Esophagus muscularis mucosa (tissue), 4 donors: ENCODE data around the gene REXO2. TPM values are rescaled to one million over a fixed set of nuclear protein-coding genes. Genes with fewer than 3 reads are reported as not detected.

Source experiments
- DNase-seq: peaks from one replicate; pipeline ENCODE4 v3.0.0-alpha.2; 2017; ENCODE audit errors: extremely low spot score
- H3K27ac ChIP-seq, 4 donors: fragments of 200-600 bp; sonication (generic); replicated peaks in 1 of 4; 1 replicate in 3 of 4; 2 replicates in 1 of 4; pipeline ENCODE4 v1.5.1; 2016 to 2019; ENCODE audit warnings: mild to moderate bottlenecking in 1 of 4
- H3K27me3 ChIP-seq, 4 donors: fragments of 200-600 bp; sonication (generic); one replicate each; pipeline versions ENCODE4 v1.5.1 to v1.6.0; 2016 to 2019
- H3K36me3 ChIP-seq, 4 donors: fragments of 200-600 bp; sonication (generic); one replicate each; pipeline ENCODE4 v1.5.1; 2016 to 2019
- H3K4me1 ChIP-seq, 4 donors: fragments of 200-600 bp; sonication (generic); one replicate each; pipeline ENCODE4 v1.5.1; 2016 to 2019
- H3K4me3 ChIP-seq, 4 donors: fragments of 200-600 bp; sonication (generic); 1 replicate in 2 of 4; 2 replicates in 2 of 4; pipeline ENCODE4 v1.5.1; 2016 to 2019; ENCODE audit warnings: mild to moderate bottlenecking in 4 of 4, moderate library complexity in 1 of 4
- H3K9me3 ChIP-seq, 4 donors: fragments of 200-600 bp; sonication (generic); 1 replicate in 3 of 4; 2 replicates in 1 of 4; pipeline ENCODE4 v1.5.1; 2016 to 2019
- CTCF ChIP-seq, 3 experiments: fragments of 200-600 bp in 2 of 3; fragments of 450-650 bp in 1 of 3; sonication (generic) in 2 of 3; IDR thresholded peaks; one replicate each; pipeline ENCODE4 v1.5.1; 2017 to 2019; ENCODE audit warnings: antibody characterized with exemption in 3 of 3, mild to moderate bottlenecking in 2 of 3, moderate library complexity in 1 of 3
- EP300 ChIP-seq: sonication (generic); formaldehyde crosslinking; IDR thresholded peaks from one replicate; pipeline ENCODE4 v1.6.1; 2017; ENCODE audit warnings: antibody characterized with exemption
- POLR2A ChIP-seq: fragments of 450-650 bp; IDR thresholded peaks from one replicate; pipeline ENCODE4 v1.6.1; 2017; ENCODE audit warnings: antibody characterized with exemption, moderate library complexity, mild to moderate bottlenecking, low read depth
- POLR2AphosphoS5 ChIP-seq, 2 donors: sonication (generic); formaldehyde crosslinking; IDR thresholded peaks; one replicate each; pipeline ENCODE4 v1.6.1; 2017; ENCODE audit warnings: antibody characterized with exemption in 2 of 2
- intact Hi-C: fragments of 100-400 bp; cut with DNase I; formaldehyde crosslinking; loops from one replicate; pipeline ENCODE4 v1.15.1; 2023
- total RNA-seq, 4 donors: library from RNA; depleted of rRNA; stranded (reverse); fragments of >200 nt; gene quantifications; one replicate each; pipeline versions ENCODE4 v1.1.0 to v1.2.1, GENCODE V29; 2016

REXO2 gene
- total RNA-seq, 4 donors from 2014 or later = 95.1 to 152 (median 142) TPM

GRCh38 chr11:114499756-114500155 is 60.5 kb downstream of the REXO2 start:
- intact Hi-C loops = no loop called here
- H3K9me3 ChIP-seq = no peaks in the 10 kb centered on the region
- TF ChIP-seq POLR2A = no peak
- TF ChIP-seq CTCF (IDR thresholded peaks at IDR 0.05) = no peak
- no peak for TF ChIP-seq POLR2AphosphoS5 (IDR thresholded peaks at IDR 0.05)
- no peak for TF ChIP-seq EP300
- H3K36me3 ChIP-seq = no peaks in the 10 kb centered on the region
- H3K27ac ChIP-seq = no peak overlapping the region
- H3K4me3 ChIP-seq = no peak overlapping the region
- H3K27me3 ChIP-seq = no peaks in the 10 kb centered on the region
- no peak for DNase-seq
- H3K4me1 ChIP-seq = no peaks in the 10 kb centered on the region

Other genes with a start within 250 kb of the REXO2 start
- gene NNMT, start 143.1 kb upstream of the REXO2 start, total RNA-seq = 100 to 1,000 TPM in 3 of 4 donors, 10 to 100 TPM in 1; 88.9 to 599 (median 293) TPM
- 1 to 10 TPM; 5.0 to 6.2 (median 5.6) TPM for gene C11orf71, start 39.0 kb upstream of the REXO2 start, total RNA-seq
- 10 to 100 TPM; 13.7 to 28.0 (median 17.6) TPM for gene RBM7, start 38.8 kb upstream of the REXO2 start, total RNA-seq
- gene NXPE1, start 120.4 kb downstream of the REXO2 start, total RNA-seq = not detected
- not detected for gene NXPE4, start 156.3 kb downstream of the REXO2 start, total RNA-seq
- under 1 TPM in 3 of 4 donors, not detected in 1; 0.40 to 0.50 (median 0.42) TPM for gene NXPE2, start 239.1 kb downstream of the REXO2 start, total RNA-seq